ENCODE data around the gene HSD11B2.
"Not testable (repeated sequence)": the region's sequence is repeated elsewhere in the genome, so short reads cannot be mapped to it uniquely, and the experiment has no call there.

Gene HSD11B2

GRCh38 chr16:67415421-67415820, 15.5 kb upstream of the HSD11B2 start:
- DNase-seq (ENCODE audit: low read depth, low spot score) = not testable (repeated sequence)

GRCh38 chr16:67415872-67416793, 14.8 kb upstream of the HSD11B2 start, which contains the start of gene ZDHHC1:
ZDHHC1 (minus strand) TSS chr16:67416477; CDS start chr16:67407775, 8,702 bp downstream.
- peak; percentile 90 for DNase-seq (ENCODE audit: low read depth, low spot score)

- DNase-seq (ENCODE audit: low read depth, low spot score) = no peak
Observed at GRCh38 chr16:67417333-67418061, 13.4 kb upstream of the HSD11B2 start.

GRCh38 chr16:67419502-67419901, 11.4 kb upstream of the HSD11B2 start:
- DNase-seq (ENCODE audit: low read depth, low spot score) = no peak

GRCh38 chr16:67419931-67420330, 11.0 kb upstream of the HSD11B2 start:
- no peak for DNase-seq (ENCODE audit: low read depth, low spot score)

GRCh38 chr16:67421030-67421429, 9.9 kb upstream of the HSD11B2 start:
- no peak for DNase-seq (ENCODE audit: low read depth, low spot score)

GRCh38 chr16:67423015-67423414, 7.9 kb upstream of the HSD11B2 start:
- no peak for DNase-seq (ENCODE audit: low read depth, low spot score)

- DNase-seq (ENCODE audit: low read depth, low spot score) = no peak
Observed at GRCh38 chr16:67423611-67424260, 7.2 kb upstream of the HSD11B2 start.

- DNase-seq (ENCODE audit: low read depth, low spot score) = no peak
Observed at GRCh38 chr16:67424261-67424615, 6.7 kb upstream of the HSD11B2 start.

GRCh38 chr16:67425061-67425460, 5.9 kb upstream of the HSD11B2 start:
- no peak for DNase-seq (ENCODE audit: low read depth, low spot score)

GRCh38 chr16:67425580-67425979, 5.3 kb upstream of the HSD11B2 start:
- no peak for DNase-seq (ENCODE audit: low read depth, low spot score)

- DNase-seq (ENCODE audit: low read depth, low spot score) = no peak
Observed at GRCh38 chr16:67426022-67426421, 4.9 kb upstream of the HSD11B2 start.

GRCh38 chr16:67426950-67427349, 4.0 kb upstream of the HSD11B2 start:
- DNase-seq (ENCODE audit: low read depth, low spot score) = no peak

GRCh38 chr16:67428146-67428731, 2.7 kb upstream of the HSD11B2 start:
- peak; percentile 84 for DNase-seq (ENCODE audit: low read depth, low spot score)

GRCh38 chr16:67429053-67429798, 1.7 kb upstream of the HSD11B2 start:
- DNase-seq (ENCODE audit: low read depth, low spot score) = no peak

- DNase-seq (ENCODE audit: low read depth, low spot score) = no peak
Observed at GRCh38 chr16:67429799-67430503, 970 bp upstream of the HSD11B2 start.

GRCh38 chr16:67430504-67430976, 381 bp upstream of the HSD11B2 start:
- peak; percentile 37 for DNase-seq (ENCODE audit: low read depth, low spot score)

GRCh38 chr16:67431775-67432505, 1.0 kb downstream of the HSD11B2 start:
- DNase-seq (ENCODE audit: low read depth, low spot score) = no peak

GRCh38 chr16:67432506-67432890, 1.6 kb downstream of the HSD11B2 start:
- DNase-seq (ENCODE audit: low read depth, low spot score) = no peak
